HepG2 (cell line): ENCODE data around the gene MCRIP2. TPM values are rescaled to one million over a fixed set of nuclear protein-coding genes. Genes with fewer than 3 reads are reported as not detected.
A peak's percentile ranks its signal among the peaks of the same experiment; 100 is the strongest.

Experiments
- AHDC1 ChIP-seq: sonication (generic); formaldehyde crosslinking; IDR thresholded peaks from 2 replicates; pipeline ENCODE4 v1.5.1; 2020; ENCODE audit warnings: mild to moderate bottlenecking, missing genetic modification reagents, borderline replicate concordance
- GABPB1 ChIP-seq: IDR thresholded peaks from 2 replicates; pipeline ENCODE4 v1.6.1; 2016; ENCODE audit warnings: mild to moderate bottlenecking, missing genetic modification reagents, moderate library complexity, missing compliant biosample characterization
- HHEX ChIP-seq: IDR thresholded peaks from 2 replicates; pipeline ENCODE4 v1.6.1; 2016; ENCODE audit warnings: control low read depth
- KLF11 ChIP-seq: IDR thresholded peaks from 2 replicates; pipeline ENCODE4 v1.6.1; 2016; ENCODE audit warnings: missing compliant biosample characterization
- SALL2 ChIP-seq: sonication (generic); formaldehyde crosslinking; IDR thresholded peaks from 2 replicates; pipeline ENCODE4 v1.8.1; 2023; ENCODE audit warnings: mild to moderate bottlenecking, missing genetic modification reagents, inconsistent platforms
- TIGD3 ChIP-seq: sonication (generic); formaldehyde crosslinking; IDR thresholded peaks from 2 replicates; pipeline ENCODE4 v1.5.1; 2020; ENCODE audit warnings: mild to moderate bottlenecking, missing genetic modification reagents, borderline replicate concordance
- ZNF580 ChIP-seq: IDR thresholded peaks from 2 replicates; pipeline ENCODE4 v1.6.1; 2016; ENCODE audit warnings: low read depth, borderline replicate concordance
- polyA plus RNA-seq, 8 experiments: library from polyadenylated mRNA; depleted of rRNA in 3 of 8; stranded (reverse) in 7 of 8; unstranded in 1 of 8; fragments of >200 nt; fragmentation: Illumina TruSeq in 4 of 8; extraction: Trizol in 4 of 8; gene quantifications; 2 replicates each; pipeline versions ENCODE4 v1.2.1 to v1.2.3, GENCODE V29; 2011 to 2016; ENCODE audit warnings: low read depth in 4 of 8, missing spikeins in 1 of 8, mixed read lengths in 1 of 8; ENCODE audit not compliant: insufficient read depth in 1 of 8
- total RNA-seq, 5 experiments: library from RNA; depleted of rRNA; stranded (reverse); fragments of >200 nt; fragmentation: Illumina TruSeq; extraction: Trizol; gene quantifications; 2 replicates each; pipeline ENCODE4 v1.2.3, GENCODE V29; 2016; ENCODE audit warnings: low read depth in 1 of 5
- TF ChIP-seq, protein P1 (sequence below): sonication (generic); formaldehyde crosslinking; IDR thresholded peaks from 2 replicates; pipeline ENCODE4 v1.5.0; 2020; ENCODE audit warnings: missing genetic modification reagents
- TF ChIP-seq, protein P2 (sequence below): sonication (generic); formaldehyde crosslinking; IDR thresholded peaks from 2 replicates; pipeline ENCODE4 v1.9.0; 2021; ENCODE audit warnings: missing genetic modification reagents, borderline replicate concordance
- TF ChIP-seq, protein P3 (sequence below): sonication (generic); formaldehyde crosslinking; IDR thresholded peaks from 2 replicates; pipeline ENCODE4 v1.4.0; 2020; ENCODE audit warnings: mild to moderate bottlenecking, missing genetic modification reagents
- TF ChIP-seq, protein P4 (sequence below): sonication (generic); formaldehyde crosslinking; conservative IDR thresholded peaks from 2 replicates; pipeline ENCODE4 v1.4.0; 2020; ENCODE audit warnings: missing genetic modification reagents
- TF ChIP-seq, protein P5 (sequence below): sonication (generic); formaldehyde crosslinking; IDR thresholded peaks from 2 replicates; pipeline ENCODE4 v1.8.0; 2022; ENCODE audit warnings: mild to moderate bottlenecking, missing genetic modification reagents, borderline replicate concordance

MCRIP2 gene
- total and polyA plus RNA-seq, 2 of the 13 experiments (the other 11 are each of a cell fraction or from before 2014, with no cell fraction given) = 39.6 to 76.7 TPM

- TF ChIP-seq, protein P1, sequence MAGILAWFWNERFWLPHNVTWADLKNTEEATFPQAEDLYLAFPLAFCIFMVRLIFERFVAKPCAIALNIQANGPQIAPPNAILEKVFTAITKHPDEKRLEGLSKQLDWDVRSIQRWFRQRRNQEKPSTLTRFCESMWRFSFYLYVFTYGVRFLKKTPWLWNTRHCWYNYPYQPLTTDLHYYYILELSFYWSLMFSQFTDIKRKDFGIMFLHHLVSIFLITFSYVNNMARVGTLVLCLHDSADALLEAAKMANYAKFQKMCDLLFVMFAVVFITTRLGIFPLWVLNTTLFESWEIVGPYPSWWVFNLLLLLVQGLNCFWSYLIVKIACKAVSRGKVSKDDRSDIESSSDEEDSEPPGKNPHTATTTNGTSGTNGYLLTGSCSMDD = no peak; the same call in 1 of the 2 replicates
- peak; percentile 77 for TF ChIP-seq GABPB1 (CRISPR knock-in tag)
- no peak for TF ChIP-seq HHEX (CRISPR knock-in tag)
- no peak for TF ChIP-seq SALL2
- TF ChIP-seq, protein P2, sequence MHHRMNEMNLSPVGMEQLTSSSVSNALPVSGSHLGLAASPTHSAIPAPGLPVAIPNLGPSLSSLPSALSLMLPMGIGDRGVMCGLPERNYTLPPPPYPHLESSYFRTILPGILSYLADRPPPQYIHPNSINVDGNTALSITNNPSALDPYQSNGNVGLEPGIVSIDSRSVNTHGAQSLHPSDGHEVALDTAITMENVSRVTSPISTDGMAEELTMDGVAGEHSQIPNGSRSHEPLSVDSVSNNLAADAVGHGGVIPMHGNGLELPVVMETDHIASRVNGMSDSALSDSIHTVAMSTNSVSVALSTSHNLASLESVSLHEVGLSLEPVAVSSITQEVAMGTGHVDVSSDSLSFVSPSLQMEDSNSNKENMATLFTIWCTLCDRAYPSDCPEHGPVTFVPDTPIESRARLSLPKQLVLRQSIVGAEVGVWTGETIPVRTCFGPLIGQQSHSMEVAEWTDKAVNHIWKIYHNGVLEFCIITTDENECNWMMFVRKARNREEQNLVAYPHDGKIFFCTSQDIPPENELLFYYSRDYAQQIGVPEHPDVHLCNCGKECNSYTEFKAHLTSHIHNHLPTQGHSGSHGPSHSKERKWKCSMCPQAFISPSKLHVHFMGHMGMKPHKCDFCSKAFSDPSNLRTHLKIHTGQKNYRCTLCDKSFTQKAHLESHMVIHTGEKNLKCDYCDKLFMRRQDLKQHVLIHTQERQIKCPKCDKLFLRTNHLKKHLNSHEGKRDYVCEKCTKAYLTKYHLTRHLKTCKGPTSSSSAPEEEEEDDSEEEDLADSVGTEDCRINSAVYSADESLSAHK (CRISPR knock-in tag) = no peak
- TF ChIP-seq, protein P3, sequence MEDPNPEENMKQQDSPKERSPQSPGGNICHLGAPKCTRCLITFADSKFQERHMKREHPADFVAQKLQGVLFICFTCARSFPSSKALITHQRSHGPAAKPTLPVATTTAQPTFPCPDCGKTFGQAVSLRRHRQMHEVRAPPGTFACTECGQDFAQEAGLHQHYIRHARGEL (CRISPR knock-in tag) = no peak
- TF ChIP-seq, protein P4, sequence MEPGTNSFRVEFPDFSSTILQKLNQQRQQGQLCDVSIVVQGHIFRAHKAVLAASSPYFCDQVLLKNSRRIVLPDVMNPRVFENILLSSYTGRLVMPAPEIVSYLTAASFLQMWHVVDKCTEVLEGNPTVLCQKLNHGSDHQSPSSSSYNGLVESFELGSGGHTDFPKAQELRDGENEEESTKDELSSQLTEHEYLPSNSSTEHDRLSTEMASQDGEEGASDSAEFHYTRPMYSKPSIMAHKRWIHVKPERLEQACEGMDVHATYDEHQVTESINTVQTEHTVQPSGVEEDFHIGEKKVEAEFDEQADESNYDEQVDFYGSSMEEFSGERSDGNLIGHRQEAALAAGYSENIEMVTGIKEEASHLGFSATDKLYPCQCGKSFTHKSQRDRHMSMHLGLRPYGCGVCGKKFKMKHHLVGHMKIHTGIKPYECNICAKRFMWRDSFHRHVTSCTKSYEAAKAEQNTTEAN = peak; percentile 27; the same call in 1 of the 2 replicates
- no peak for TF ChIP-seq ZNF580
- peak; percentile 34; the same call in 1 of the 2 replicates for TF ChIP-seq TIGD3 (CRISPR knock-in tag)
- TF ChIP-seq KLF11 (CRISPR knock-in tag) = no peak
- TF ChIP-seq AHDC1 (CRISPR knock-in tag) = no peak
- TF ChIP-seq, protein P5, sequence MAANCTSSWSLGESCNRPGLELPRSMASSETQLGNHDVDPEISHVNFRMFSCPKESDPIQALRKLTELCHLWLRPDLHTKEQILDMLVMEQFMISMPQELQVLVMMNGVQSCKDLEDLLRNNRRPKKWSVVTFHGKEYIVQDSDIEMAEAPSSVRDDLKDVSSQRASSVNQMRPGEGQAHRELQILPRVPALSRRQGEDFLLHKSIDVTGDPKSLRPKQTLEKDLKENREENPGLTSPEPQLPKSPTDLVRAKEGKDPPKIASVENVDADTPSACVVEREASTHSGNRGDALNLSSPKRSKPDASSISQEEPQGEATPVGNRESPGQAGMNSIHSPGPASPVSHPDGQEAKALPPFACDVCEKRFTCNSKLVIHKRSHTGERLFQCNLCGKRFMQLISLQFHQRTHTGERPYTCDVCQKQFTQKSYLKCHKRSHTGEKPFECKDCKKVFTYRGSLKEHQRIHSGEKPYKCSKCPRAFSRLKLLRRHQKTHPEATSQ (CRISPR knock-in tag) = peak; percentile 70; the same call in 1 of the 2 replicates
Observed at GRCh38 chr16:642189-643049, 791 bp downstream of the MCRIP2 start (continued).
